ENCODE results near the gene EDAR.
A peak's percentile ranks its signal among the peaks of the same experiment; 100 is the strongest.

The EDAR gene

GRCh38 chr2:108906403-108907077, 82.5 kb downstream of the EDAR start:
- DNase-seq: no peak

DNA sequence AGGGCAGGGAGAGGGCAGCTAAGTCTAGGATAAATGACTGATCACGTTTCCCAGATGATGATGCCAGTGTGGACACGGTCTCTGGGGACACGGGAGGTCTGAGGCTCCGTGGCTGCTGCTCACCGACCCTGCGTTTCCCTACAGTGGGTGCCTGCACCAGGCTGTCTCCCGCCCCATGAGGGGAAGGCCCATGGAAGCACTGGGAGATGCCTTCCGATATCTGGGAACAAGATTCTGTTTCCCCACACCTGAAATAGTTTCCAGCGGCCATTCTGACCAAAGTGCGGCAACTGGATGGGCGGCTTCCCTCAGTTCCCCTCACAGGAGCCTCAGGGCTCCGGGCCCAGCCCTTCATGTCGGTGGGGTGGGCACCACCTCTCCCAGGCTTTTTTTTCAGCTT, 83.1 kb downstream of the EDAR start:
- no peak for DNase-seq

- no peak for DNase-seq
Observed at GRCh38 chr2:108905176-108905575, 83.8 kb downstream of the EDAR start.

DNA sequence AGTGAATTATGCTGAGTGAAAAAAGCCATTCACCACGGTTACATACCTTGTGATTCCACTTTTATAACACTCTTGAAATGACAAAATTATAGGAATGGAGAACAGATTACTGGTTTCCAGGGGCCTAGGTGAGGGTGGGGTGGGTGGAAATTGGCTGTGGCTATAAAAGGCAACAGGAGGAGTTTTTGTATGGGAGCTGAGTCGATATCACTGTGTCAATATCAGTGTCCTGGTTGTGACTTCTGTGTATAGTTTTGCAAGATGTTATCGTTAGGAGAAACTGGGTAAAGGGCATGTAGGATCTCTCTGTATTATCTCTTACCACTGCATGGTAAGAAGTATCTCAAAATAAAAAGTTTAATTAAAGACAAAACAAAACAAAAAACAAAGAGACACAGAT, 84.3 kb downstream of the EDAR start:
- DNase-seq: no peak

GRCh38 chr2:108898315-108899082, 90.5 kb downstream of the EDAR start:
- DNase-seq: no peak

- DNase-seq: no peak
Observed at GRCh38 chr2:108896741-108897140, 92.3 kb downstream of the EDAR start.

DNA sequence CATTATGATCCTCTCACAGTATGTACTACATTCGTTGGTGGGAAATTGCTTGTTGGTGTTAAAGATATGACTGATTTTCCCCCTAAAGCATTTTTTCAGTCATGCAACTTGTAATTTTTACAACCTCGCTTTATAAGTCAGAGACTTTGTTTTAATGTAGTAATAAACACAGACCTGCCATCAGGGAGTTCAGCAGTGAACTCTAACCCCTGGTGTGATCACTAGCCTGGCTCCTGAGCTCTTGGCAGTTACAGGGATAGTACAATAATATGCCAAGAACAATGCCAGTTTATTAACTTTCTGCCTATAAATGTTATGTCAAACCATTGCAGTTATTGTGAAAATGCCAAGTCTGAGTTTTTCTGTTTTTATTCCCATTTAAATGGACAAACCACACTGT, 93.8 kb downstream of the EDAR start:
- no peak for DNase-seq

DNA sequence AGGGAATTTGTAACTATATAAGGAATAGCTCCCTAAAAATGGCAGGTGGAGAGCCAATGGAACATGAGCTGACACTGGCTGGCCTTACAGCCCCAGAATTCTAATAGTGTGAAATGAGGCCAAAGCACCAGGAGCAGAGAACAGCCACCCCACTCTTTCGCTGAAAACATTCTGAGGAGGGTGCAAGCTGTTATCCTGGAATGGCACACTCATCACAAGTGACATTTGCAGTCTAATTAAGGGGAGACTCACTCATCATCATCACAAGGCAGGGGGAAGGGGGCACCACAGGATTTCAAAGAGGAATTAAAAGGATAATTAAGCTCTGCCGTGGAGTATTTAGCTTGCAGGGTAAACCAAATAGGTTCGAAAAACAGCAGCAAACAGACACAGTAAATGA, 94.3 kb downstream of the EDAR start:
- DNase-seq: no peak

- no peak for DNase-seq
Observed at GRCh38 chr2:108893277-108893676, 95.7 kb downstream of the EDAR start.

- no peak for DNase-seq
Observed at GRCh38 chr2:108889907-108890306, 99.1 kb downstream of the EDAR start.

GRCh38 chr2:108884619-108885018, 104.4 kb downstream of the EDAR start:
- no peak for DNase-seq

DNA sequence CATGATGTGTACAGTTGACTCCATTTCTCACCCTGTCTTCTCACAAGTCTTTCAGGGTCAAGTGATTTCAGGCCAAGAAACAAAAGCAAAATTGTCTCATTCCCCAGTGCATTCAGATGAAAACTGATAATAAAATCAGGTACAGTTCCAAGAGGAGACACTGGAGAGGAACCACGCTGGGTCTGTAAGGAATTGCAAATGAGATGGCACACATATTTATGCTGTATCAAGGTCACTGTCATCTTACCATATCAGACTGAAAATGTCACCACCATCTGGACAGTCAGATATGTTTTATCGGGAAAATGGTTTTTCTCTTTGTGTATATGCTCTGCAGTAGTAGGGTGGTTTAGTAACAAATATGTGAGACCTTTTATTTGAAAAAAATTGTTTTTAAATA, 110.7 kb downstream of the EDAR start:
- no peak for DNase-seq

- no peak for DNase-seq
Observed at GRCh38 chr2:108877506-108877905, 111.5 kb downstream of the EDAR start.

DNA sequence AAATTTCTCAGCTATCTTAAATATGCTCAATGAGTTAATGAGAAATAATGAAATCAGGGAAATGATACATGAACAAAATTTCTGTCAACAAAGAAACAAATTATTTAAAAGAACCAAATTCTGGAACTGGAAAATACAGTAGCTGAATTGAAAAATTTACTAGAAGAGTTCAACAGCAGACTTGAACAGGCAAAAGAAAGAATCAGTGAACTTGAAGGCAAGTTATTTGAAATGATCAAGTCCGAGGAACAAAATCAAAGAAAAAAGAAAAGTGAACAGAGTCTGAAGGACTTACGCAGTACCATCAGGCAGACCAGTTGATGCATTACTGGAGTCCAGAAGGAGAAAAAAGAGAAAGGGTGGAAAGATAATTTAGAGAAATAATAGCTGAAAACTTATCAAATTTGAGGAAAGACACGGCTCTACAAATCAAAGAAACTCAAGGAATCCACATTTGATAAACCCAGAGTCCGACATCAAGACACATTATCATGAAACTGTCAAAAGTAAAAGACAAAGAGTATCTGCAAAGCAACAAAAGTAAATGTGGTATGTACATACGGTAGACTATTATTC, 118.9 kb downstream of the EDAR start:
- no peak for DNase-seq

GRCh38 chr2:108869542-108869941, 119.5 kb downstream of the EDAR start:
- DNase-seq: no peak

GRCh38 chr2:108868911-108869310, 120.1 kb downstream of the EDAR start:
- DNase-seq: no peak

DNA sequence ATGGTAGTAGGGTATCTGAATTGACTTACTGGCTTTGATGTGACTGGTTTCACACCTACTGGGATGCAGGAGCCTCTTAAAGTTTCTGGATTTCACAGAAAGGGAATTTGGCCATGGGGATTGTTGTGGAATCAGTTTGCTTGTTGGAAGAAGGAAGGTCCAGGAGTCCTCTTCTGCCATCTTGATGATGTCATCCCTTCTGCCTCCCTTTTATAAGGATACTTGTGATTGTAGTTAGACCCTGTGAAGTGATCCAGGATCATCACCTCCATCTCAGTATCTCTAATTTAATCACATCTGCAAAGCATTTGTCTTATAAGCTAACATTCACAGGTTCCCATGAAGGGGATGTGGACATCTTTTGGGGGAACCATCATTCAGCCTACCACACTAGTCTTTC, 123.0 kb downstream of the EDAR start:
- no peak for DNase-seq

- no peak for DNase-seq
Observed at GRCh38 chr2:108858894-108859293, 130.1 kb downstream of the EDAR start.

DNA sequence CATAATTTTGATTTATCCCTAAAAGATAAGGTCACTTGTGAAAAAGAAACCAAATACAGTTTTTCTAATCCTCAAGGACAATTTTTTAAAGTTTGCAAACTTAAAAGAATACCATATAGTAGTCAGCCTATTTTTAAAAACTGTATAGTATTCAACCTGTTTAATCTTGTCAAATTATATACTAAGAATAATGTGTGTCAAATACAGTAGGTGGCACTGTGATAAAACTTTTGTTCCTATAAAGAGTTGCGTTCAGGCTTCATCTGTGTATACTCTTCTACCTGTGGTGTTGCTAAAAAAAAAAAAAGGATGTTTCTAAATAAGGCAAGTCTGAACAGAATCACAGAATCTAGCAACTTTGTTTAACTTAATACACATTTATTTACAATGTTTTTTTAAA, 133.8 kb downstream of the EDAR start:
- DNase-seq: peak; percentile 0

GRCh38 chr2:108854484-108854883, 134.5 kb downstream of the EDAR start:
- DNase-seq: no peak

GRCh38 chr2:108853421-108853820, 135.6 kb downstream of the EDAR start:
- no peak for DNase-seq

DNA sequence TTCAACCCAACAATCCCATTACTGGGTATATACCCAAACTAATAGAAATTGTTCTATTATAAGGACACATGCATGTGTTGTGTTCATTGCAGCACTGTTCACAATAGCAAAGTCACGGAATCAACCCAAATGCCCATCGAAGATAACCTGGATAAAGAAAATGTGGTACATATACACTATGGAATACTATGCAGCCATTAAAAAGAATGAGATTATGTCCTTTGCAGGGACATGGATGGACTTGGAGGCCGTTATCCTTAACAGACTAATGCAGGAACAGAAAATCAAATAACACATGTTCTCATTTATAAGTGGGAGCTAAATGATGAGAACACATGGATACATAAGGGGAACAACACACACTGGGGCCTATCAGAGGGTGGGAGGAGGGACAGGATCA, 136.6 kb downstream of the EDAR start:
- DNase-seq: no peak

DNA sequence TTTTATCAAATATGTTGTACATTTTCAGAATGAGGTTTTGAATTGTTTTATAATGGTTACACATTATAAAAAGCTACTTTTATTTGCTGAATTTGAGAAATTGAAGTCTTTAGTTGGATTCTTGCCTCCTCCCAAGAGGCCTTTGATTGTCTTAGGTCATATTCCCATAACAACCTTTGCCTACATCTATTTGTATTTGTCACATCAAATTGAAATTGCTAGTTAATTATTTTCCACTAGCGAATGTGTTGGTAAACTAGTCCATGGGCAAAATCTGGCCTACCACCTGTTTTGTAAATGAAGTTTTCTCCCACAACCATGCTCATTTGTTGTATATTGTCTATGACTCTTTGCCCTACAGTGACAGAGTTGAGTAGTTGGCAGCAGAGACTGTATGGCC, 142.0 kb downstream of the EDAR start:
- DNase-seq: no peak

DNA sequence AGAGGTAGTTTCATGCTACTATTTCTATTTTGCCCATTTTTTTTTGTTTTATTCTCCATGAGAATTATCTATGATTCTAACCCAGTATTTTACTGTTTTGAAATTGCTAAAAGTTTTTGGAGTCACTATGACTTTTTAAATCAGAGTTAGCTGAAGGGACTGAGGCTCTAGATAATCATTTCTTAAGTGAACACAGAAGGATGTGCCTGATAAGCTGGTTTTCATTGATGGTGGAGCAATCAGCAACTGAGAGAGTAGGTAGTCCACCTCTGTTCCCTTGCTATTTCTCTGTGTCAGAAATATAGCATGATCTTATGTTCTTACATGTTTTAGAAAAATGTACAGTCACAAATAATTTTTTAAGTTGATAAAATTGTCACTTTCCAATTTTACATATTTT, 143.1 kb downstream of the EDAR start:
- no peak for DNase-seq
